BJ (cell line): ENCODE data around the gene DAB2IP. TPM values are rescaled to one million over a fixed set of nuclear protein-coding genes. Genes with fewer than 3 reads are reported as not detected.

Experiments used
- CTCF ChIA-PET: fragments of 350-600 bp; formaldehyde crosslinking; extraction: SDS; loops from one replicate; lab custom pipeline; 2021; ENCODE audit warnings: antibody characterized with exemption, inconsistent platforms; lab: Yijun Ruan, JAX
- POLR2A ChIA-PET: fragments of 300-600 bp; sonication (Branson Sonifier 250); formaldehyde crosslinking; extraction: SDS; loops from one replicate; lab custom pipeline; 2021; ENCODE audit warnings: antibody characterized with exemption; lab: Charles Lee
- DNase-seq: peaks from one replicate; pipeline ENCODE4 v3.0.0-alpha.2; 2011; ENCODE audit warnings: low read depth
- H3K27me3 ChIP-seq: 2 replicates; pipeline ENCODE4 v1.6.0; 2011; ENCODE audit warnings: low read length; ENCODE audit not compliant: control insufficient read depth, insufficient read depth
- H3K36me3 ChIP-seq: 2 replicates; pipeline ENCODE4 v1.5.1; 2011; ENCODE audit warnings: low read length; ENCODE audit not compliant: control insufficient read depth, insufficient read depth
- H3K4me3 ChIP-seq: 2 replicates; pipeline ENCODE4 v1.5.1; 2011; ENCODE audit warnings: low read depth, mild to moderate bottlenecking, control low read depth, low read length
- polyA plus RNA-seq: library from polyadenylated mRNA; depleted of rRNA; stranded (reverse); fragments of >200 nt; gene quantifications from 2 replicates; pipeline ENCODE4 v1.2.3, GENCODE V29; 2011
- TF ChIP-seq, protein P1 (sequence below): IDR thresholded peaks from 2 replicates; pipeline ENCODE4 v1.5.1; 2011; ENCODE audit warnings: low read depth, mild to moderate bottlenecking, control low read depth, inconsistent platforms, low read length, moderate library complexity; ENCODE audit not compliant: insufficient read depth

Gene DAB2IP
- polyA plus RNA-seq, 1 experiment: 38.1 TPM

DNA sequence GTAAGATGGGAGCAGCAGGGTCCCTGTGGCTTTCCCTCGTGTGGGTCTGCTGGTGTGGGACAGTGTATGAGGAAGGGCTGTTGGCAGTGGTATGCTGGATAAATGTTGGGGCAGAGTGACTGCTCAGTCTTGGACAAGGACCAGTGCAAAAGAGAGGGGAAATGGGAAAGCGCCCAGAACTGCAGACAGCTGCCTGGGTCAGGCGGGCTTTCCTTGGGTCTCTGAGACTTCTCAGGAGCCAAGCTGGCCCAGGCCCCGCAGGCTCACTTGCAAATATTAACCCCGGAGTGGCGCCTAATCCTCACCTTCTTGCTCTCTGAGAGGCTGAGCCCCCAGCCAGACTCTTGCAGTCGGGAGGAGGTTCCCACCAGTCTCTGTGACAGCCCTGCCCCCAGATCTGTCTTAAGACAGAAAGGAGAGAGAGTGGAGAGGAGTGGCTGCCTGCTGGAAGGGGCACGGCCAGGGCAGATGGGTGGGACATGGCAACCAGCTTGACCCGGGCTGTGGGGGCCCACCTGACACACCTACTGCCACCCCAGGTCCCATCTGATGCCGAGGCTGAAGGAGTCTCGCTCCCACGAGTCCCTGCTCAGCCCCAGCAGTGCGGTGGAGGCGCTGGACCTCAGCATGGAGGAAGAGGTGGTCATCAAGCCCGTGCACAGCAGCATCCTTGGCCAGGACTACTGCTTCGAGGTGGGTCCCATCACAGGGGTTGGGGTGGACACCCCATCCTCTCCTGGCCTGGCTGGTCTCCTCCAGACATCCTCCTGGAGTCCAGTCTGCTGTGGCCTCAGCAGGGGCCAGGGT is 105.2 kb downstream of the DAB2IP start:
- ChIA-PET POLR2A (no interaction called here), CTCF (no interaction called here)

DNA sequence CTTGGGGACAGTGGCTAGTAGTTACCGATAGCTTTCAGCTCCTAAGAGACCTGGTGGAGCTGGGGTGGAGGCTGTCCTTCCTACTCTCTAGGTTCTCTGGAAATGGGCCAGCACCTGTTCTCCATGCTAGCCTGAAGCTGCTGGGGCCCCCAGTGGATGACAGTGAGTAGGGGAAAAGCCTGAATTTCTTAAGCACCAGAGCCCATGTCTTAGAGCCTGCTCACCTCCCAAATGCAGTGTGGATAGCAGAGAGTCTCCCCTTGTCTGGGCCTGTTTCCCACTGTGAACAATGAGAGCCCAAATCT is 105.8 kb downstream of the DAB2IP start:
- CTCF ChIA-PET: no interaction called here

More for the DNA sequence above, 105.2 kb downstream of the DAB2IP start:
- H3K4me3 ChIP-seq: no peak overlapping the region
- DNase-seq: no peak
- TF ChIP-seq, protein P1, sequence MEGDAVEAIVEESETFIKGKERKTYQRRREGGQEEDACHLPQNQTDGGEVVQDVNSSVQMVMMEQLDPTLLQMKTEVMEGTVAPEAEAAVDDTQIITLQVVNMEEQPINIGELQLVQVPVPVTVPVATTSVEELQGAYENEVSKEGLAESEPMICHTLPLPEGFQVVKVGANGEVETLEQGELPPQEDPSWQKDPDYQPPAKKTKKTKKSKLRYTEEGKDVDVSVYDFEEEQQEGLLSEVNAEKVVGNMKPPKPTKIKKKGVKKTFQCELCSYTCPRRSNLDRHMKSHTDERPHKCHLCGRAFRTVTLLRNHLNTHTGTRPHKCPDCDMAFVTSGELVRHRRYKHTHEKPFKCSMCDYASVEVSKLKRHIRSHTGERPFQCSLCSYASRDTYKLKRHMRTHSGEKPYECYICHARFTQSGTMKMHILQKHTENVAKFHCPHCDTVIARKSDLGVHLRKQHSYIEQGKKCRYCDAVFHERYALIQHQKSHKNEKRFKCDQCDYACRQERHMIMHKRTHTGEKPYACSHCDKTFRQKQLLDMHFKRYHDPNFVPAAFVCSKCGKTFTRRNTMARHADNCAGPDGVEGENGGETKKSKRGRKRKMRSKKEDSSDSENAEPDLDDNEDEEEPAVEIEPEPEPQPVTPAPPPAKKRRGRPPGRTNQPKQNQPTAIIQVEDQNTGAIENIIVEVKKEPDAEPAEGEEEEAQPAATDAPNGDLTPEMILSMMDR: no peak
- H3K36me3 ChIP-seq: peaks cover 19% of the 10 kb centered on the region
- H3K27me3 ChIP-seq: no peaks in the 10 kb centered on the region

GRCh38 chr9:121758693-121759092 is 107.3 kb downstream of the DAB2IP start:
- Histone ChIP-seq H3K4me3 (no peak overlapping the region), H3K36me3 (peaks cover 22% of the 10 kb centered on the region), H3K27me3 (no peaks in the 10 kb centered on the region)
- CTCF ChIA-PET: no interaction called here
- POLR2A ChIA-PET: no interaction called here
- DNase-seq: no peak
- TF ChIP-seq, protein P1: no peak

More for the DNA sequence above, 105.8 kb downstream of the DAB2IP start:
- H3K27me3 ChIP-seq: no peaks in the 10 kb centered on the region
- H3K4me3 ChIP-seq: no peak overlapping the region
- peaks cover 19% of the 10 kb centered on the region for H3K36me3 ChIP-seq
- DNase-seq: no peak
- TF ChIP-seq, protein P1: no peak
- POLR2A ChIA-PET: no interaction called here

GRCh38 chr9:121759996-121760395 is 108.6 kb downstream of the DAB2IP start:
- H3K36me3 ChIP-seq: peaks cover 24% of the 10 kb centered on the region
- TF ChIP-seq, protein P1: no peak
- no peak for DNase-seq
- ChIA-PET POLR2A (no interaction called here), CTCF (no interaction called here)
- no peak overlapping the region for H3K4me3 ChIP-seq
- no peaks in the 10 kb centered on the region for H3K27me3 ChIP-seq

GRCh38 chr9:121760571-121760970 is 109.1 kb downstream of the DAB2IP start:
- DNase-seq: no peak
- H3K36me3 ChIP-seq: peaks cover 24% of the 10 kb centered on the region
- CTCF ChIA-PET: no interaction called here
- H3K27me3 ChIP-seq: no peaks in the 10 kb centered on the region
- H3K4me3 ChIP-seq: no peak overlapping the region
- POLR2A ChIA-PET: no interaction called here
- TF ChIP-seq, protein P1: no peak
